ENCODE data around the gene PI4K2B. TPM values are rescaled to one million over a fixed set of nuclear protein-coding genes. Genes with fewer than 3 reads are reported as not detected.

PI4K2B gene
- total RNA-seq (1 to 10 TPM; 1.6 to 6.0 (median 2.1) TPM), polyA plus RNA-seq (1 to 10 TPM; 3.0 to 3.2 TPM)
- long read RNA-seq, donor 1, partial matches to known transcripts: 0 of 4 reads
- long read RNA-seq, donor 1, other reads (novel, unspliced or antisense): 0 of 4 reads
- long read RNA-seq, donor 2, transcript PI4K2B-201 (10 exons, 3,540 nt): major isoform, 8 of 10 reads
- long read RNA-seq, donor 2, partial matches to known transcripts: 1 of 10 reads
- long read RNA-seq, donor 2, other reads (novel, unspliced or antisense): 1 of 10 reads
- long read RNA-seq, donor 3, partial matches to known transcripts: 0 of 2 reads
- long read RNA-seq, donor 3, other reads (novel, unspliced or antisense): 1 of 2 reads

DNA sequence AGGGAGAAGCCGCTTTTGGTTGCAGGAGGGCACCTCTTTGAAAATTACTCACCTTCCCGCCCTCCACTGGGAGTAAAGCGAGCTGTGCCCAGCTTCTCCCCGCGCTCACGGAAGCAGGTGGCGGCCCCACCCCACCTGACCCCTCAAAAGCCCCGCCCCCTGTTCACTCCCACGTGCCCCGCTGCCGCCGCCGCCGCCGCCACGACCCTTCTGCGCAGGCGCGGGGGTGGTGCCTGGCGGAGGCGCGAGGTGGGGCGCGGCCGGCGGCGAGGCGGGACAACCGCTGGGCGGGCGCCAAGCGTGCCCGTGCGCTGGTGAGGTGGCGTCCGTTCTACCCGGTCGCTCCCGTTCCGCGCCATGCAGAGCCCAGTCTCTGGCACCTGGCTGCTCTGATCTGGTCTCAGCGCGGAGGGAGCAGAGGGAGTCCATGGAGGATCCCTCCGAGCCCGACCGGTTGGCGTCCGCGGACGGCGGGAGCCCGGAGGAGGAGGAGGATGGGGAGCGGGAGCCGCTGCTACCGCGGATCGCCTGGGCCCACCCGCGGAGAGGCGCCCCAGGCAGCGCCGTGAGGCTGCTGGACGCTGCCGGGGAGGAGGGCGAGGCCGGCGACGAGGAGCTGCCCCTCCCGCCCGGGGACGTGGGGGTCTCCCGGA, at the start of gene PI4K2B:
Gene PI4K2B, plus strand, starts transcription at position 297 of the 653 bp plus-strand sequence. Its CDS starts 131 bp downstream, at position 428.
- no peak for TF ChIP-seq CTCF (IDR thresholded peaks at IDR 0.05)
- ATAC-seq: peak; percentile 92 to 97 (median 94)
- 1% methylated on average over 54 to 72 of the region's 72 CpGs for WGBS, 2 donors
- no peaks in the 10 kb centered on the region for H3K36me3 ChIP-seq
- no peaks in the 10 kb centered on the region for H3K27me3 ChIP-seq
- H3K4me3 ChIP-seq: peak within 1 kb of the TSS; percentile 85 to 99 (median 96)
- intact Hi-C loops (cut with DNase I): loop anchor here in 7 of 10 donors (1.0 to 10.0 kb wide), 7 partner anchors 52 to 141 kb away; partner anchors contain the start of genes SEPSECS (in 5 of the 7), ZCCHC4 (in 2 of the 7) and ANAPC4 (in 1 of the 7)
- peaks cover 0 to 24% (median 11%) of the 10 kb centered on the region in 11 donors for H3K9me3 ChIP-seq
- H3K27ac ChIP-seq: peak within 1 kb of the TSS; percentile 68 to 98 (median 96)
- peaks cover 0 to 30% (median 15%) of the 10 kb centered on the region in 9 donors for H3K4me1 ChIP-seq
- peak; percentile 86 to 90 for DNase-seq

DNA sequence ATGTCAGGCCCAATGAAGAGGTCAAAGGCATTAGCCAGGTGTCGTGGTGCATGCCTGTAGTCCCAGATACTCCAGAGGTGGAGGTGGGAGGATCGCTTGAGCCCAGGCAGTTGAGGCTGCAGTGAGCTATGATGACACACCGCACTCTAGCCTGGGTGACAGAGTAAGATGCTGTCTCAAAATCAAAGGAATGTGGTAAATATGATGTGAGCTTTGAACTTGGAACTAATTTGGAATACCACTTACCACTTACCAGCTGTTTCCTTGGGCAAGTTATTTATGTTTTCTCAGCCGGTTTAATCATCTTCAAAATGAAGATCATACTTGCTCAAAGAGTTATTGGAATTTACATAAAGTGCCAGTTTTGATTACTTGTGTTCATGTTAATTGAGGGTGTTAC, 49.8 kb upstream of the PI4K2B start:
- 85 to 90% methylated on average over 4 of the region's 4 CpGs for WGBS, 2 donors
- DNase-seq (no peak), ATAC-seq (no peak)
- no peaks in the 10 kb centered on the region for H3K9me3 ChIP-seq
- H3K36me3 ChIP-seq: no peaks in the 10 kb centered on the region
- no peaks in the 10 kb centered on the region for H3K27me3 ChIP-seq
- intact Hi-C loops (cut with DNase I): loop anchor here in 3 of 10 donors (5.0 to 10.0 kb wide), 3 partner anchors 48 to 191 kb away; partner anchors contain the start of genes ANAPC4 (in 1 of the 3) and PI4K2B (in 1 of the 3)
- no peak overlapping the region for H3K4me3 ChIP-seq
- peaks cover 0 to 3% (median 0%) of the 10 kb centered on the region in 9 donors for H3K4me1 ChIP-seq
- H3K27ac ChIP-seq: no peak overlapping the region
- TF ChIP-seq CTCF (IDR thresholded peaks at IDR 0.05): no peak

DNA sequence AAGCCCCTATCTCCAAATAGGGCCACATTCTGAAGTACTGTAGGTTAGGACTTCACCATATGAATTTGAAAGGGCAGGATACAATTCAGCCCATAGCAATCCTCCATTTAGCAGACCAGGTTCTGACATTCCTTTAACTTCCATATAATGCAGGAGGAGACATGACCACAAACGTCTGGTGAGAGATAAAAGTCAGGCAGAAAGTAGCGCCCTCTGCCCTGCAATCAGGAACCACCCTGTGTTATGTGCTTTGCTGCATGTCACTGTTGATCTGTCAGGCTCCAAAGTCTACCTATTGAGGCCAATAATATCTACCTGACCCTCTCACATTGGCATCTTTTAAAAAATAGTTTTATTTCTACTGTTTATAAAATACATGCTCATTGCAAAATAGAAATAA, 43.4 kb upstream of the PI4K2B start:
- no peak overlapping the region for H3K27ac ChIP-seq
- no peaks in the 10 kb centered on the region for H3K4me1 ChIP-seq
- TF ChIP-seq CTCF (IDR thresholded peaks at IDR 0.05): no peak
- ATAC-seq: no peak
- H3K4me3 ChIP-seq: no peak overlapping the region
- no peaks in the 10 kb centered on the region for H3K27me3 ChIP-seq
- H3K9me3 ChIP-seq: no peaks in the 10 kb centered on the region
- 59 to 66% methylated on average over 2 of the region's 2 CpGs for WGBS, 2 donors
- H3K36me3 ChIP-seq: no peaks in the 10 kb centered on the region
- DNase-seq: no peak
- intact Hi-C loops (cut with DNase I): no loop called here

DNA sequence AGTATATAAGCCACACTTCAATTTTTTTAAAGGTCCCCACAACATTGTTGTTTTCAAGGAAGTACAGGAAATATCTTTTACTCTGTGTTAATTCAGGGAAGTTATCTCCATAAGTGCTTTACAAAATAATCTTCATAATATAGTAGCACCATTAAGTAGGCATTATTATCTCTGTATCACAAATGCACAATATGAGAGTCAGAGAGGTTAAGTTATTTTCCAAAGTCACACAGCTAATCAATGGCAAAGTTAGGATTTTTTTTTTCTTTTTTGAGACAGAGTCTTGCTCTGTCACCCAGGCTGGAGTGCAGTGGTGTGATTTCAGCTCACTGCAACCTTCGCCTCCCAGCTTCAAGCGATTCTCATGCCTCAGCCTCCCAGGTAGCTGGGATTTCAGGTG, 35.1 kb upstream of the PI4K2B start:
- H3K36me3 ChIP-seq: peaks cover 0 to 12% (median 0%) of the 10 kb centered on the region in 9 donors
- intact Hi-C loops (cut with DNase I): no loop called here

More for the DNA sequence above, 35.1 kb upstream of the PI4K2B start:
- ATAC-seq: no peak
- TF ChIP-seq CTCF (IDR thresholded peaks at IDR 0.05): no peak
- no peak overlapping the region for H3K4me3 ChIP-seq
- H3K4me1 ChIP-seq: no peaks in the 10 kb centered on the region
- no peak overlapping the region for H3K27ac ChIP-seq
- no peaks in the 10 kb centered on the region for H3K27me3 ChIP-seq
- H3K9me3 ChIP-seq: peaks cover 0 to 12% (median 0%) of the 10 kb centered on the region in 11 donors
- no peak for DNase-seq
- WGBS, 2 donors: 98 to 99% methylated on average over 2 of the region's 2 CpGs
